CD4-positive, alpha-beta T cell treated with Interleukin-21 for 1 hour (primary cell): ENCODE data around the gene CMTR1.
"Not testable (repeated sequence)": the region's sequence is repeated elsewhere in the genome, so short reads cannot be mapped to it uniquely, and the experiment has no call there.

ENCODE experiments used
- DNase-seq: peaks from one replicate; pipeline ENCODE4 v3.0.0-alpha.2; 2020

The CMTR1 gene

DNA sequence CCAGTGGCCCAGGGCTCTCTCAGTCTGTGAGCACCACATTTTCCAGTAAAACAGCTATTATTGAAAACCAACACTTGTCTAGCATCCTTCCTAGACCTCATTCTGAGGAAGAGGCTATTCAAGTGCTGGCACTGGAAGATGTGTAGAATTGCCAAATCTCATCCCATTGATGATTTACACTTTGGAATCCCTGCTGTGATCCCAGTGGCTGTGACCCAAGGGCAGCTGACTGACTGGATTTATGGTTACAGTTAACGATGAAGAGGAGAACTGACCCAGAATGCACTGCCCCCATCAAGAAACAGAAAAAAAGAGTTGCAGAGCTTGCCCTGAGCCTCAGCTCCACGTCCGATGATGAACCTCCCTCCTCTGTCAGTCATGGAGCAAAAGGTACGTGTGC, 2.4 kb downstream of the CMTR1 start:
- DNase-seq = no peak

DNA sequence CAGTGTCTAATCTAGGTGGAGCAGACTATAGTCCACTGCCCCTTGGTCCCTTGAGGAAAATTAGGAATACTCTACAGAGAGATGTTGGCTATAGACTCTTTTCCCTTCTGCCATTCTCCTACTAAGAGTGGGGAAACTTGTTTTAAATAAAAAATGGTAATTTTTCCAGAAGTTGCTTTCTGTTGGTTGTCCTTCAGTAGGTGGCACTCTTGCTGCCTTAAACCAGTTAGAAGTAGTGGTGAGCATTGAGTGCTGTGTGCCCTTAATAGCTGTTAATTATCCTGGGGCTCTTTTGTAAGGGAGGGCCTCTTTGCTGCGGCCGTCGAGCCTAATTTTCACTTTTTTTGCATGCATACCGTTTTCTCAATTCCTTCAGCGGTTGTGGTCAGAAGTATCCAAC, 2.8 kb downstream of the CMTR1 start:
- DNase-seq = no peak

DNA sequence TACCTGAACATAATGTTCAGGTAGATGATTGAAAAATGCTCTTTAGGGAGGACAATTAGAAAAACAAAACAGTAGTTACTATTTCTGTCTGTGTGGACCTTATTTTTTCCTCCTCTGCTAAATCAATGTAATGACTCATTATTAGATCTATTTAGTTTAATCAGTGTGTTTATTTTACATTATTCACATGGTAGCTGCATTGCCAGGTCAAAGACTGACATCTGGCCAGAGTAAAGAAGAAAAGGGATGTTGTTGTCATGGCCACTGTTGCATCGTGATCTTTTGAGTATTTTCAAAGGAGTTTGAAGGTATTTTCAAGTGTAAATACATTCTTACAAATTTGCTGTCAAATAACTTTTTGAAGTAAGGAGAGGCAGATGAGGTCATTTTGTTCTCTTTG, 5.9 kb downstream of the CMTR1 start:
- DNase-seq = no peak

DNA sequence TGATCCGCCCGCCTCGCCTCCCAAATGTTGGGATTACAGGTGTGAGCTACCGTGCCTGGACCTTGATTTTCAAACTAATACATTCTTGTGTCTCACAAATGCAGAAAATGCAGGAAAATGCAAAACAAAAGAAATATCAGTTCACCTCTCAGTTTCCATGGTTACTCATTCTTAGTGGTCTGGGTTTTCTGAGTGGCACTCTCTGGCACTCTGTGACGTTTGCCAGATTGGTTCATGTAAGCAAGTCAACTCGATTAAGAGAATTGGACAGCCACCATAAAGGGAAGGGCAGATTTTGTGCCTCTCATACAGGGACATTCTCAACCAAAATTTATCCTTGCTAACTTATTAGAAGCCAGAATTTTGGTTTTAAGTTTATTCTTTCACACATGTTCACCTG, 8.6 kb downstream of the CMTR1 start:
- DNase-seq = no peak

DNA sequence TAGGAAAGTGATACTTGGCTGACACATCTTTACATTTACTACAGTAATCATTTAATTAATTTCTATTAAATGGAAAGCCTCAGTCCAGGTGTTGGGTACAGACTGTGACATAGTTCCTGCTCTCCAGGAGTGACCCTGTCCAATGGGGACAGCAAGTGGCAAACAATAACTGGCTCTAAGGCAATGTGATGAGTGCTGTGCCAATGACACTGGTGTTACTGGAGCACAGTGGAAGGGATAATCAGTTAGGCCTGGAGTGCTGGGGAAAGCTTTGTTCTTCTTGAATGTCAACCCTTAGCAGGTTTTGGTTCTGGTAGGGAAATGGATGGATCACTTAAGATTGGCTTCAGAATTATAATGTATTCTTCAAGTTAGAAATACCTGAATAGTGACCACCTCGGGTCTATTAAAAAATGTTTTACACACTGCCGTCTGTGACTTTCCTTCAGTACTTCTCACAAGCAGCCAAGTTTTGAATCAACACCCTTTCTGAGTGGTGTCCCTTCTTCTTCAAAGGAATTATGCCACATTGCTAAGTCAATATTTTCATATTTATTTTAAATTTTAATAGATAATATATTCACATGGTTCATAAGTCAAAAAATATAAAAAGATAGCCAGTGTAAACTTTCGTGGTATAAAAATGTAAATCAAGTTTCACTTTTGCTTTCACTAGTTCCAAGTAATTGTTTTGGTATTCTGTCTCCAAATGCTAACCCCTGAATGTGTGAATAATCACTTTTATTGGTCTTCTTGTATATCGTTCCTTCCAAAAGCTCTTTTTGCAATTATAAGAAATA, 9.6 kb downstream of the CMTR1 start:
- peak; percentile 21 for DNase-seq

DNA sequence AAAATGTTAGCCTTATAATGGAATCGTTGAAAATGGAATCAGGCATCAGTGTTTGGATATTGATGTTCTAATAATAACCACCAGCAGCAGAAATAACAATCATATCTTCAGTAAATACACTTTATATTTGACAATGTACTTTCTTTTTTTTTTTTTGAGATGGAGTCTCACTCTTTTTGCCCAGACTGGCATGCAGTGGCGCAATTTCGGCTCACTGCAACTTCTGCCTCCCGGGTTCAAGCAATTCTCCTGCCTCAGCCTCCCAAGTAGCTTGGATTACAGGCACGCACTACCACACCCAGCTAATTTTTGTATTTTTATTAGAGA, 10.2 kb downstream of the CMTR1 start:
- DNase-seq = not testable (repeated sequence)

DNA sequence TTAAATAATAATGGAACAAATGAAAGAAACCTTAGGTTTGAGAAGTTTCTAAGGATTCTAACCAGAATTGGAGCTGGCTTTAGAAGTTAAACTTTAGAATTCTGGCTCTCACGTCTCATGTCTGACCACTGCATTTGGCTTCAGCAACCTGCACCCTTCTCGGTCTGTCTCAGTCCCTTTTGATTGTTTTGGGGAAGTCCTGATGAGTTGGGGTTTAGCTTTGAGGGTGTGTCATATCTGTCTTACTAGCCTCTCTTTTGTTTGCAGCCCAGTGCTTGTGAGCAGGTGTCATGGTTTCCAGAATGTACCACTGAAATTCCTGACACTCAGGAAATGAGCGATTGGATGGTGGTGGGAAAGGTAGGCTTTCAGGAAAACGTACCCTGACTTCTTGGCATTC, 17.0 kb downstream of the CMTR1 start:
- no peak for DNase-seq

DNA sequence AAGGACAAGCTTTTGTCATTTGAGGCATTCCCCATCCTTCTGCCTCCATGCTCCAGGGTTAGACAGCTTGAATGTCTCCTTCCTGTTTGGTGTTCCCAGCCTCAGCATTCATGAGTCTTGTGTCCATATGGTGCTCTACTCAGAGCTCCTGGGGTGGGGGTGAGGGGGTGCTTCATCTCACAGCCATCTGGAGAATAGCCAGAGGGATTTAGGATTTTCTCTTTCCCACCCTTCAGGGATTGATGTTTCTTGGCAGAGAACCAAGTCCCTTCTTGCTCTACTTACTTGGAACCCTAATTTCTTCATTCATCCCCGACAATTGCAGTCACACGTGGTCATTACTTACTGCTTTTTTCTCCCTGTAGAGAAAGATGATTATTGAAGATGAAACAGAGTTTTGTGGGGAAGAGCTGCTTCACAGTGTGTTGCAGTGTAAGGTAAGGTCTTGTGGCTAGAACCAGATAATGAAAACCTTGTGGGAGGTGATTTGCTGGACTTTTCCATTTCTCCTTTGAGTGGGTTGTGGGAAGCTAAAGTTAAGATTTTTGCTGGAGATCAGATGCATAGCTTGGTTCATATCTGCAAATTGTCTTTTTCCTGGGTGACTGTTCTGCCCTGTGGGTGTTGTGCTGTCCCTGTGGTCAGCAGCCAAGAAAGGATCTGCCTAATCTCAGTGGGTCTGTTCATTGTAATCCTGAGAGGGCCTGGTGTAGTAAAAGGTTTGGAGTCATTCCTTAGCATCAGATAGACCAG, 18.6 kb downstream of the CMTR1 start:
- DNase-seq = no peak

DNA sequence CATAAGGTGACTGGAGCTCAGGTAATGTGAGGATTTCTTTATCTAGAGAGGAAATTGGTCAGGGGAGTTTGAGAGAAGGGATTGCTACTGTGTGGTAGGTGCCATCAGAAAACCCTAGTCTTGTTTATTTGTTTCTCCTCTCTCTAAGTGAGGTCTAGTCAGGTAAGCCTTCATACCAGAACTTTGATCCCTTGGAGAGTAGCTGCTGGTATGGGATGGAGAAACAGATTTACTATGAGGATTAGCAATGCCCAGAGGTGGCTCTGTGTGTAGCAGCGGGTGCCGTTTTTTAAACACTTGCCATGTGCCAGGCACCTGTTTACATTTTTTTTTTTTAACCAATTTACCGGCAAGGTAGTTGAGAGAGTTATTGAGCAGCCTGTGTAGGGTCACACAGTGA, 19.5 kb downstream of the CMTR1 start:
- DNase-seq = no peak

DNA sequence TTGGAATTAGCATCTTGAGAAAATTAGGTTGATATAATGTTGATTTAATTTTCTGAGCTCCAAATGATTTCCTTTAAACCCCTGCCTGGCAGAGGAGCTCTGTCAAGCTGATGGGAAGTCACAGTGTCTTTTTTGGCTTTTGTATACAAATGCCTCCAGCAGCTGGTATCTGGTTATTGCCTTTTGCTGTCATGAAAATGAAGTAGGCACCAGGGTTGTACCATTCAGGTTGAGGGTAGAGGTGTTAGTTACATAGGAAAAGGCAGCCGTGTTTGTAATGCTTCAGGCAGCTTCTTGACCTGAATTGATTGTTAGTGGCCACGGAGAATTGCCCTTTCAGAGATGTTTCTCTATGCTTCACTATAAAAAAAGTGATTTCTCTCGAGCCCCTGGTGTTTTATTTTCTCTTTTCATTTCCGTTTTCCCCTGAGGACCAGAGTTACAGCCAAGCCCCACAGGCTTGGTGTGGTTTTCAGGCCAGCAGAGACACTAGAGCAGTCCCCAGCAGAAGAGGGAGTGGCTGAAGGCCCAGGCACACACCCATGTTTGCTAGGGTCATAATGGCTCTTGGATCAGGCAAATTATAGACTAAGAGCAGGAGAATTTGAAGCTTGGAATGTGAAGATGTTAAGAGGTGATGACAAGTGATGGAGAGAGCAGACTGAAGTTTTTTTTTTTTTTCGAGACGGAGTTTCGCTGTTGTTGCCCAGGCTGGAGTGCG, 21.6 kb downstream of the CMTR1 start:
- no peak for DNase-seq

DNA sequence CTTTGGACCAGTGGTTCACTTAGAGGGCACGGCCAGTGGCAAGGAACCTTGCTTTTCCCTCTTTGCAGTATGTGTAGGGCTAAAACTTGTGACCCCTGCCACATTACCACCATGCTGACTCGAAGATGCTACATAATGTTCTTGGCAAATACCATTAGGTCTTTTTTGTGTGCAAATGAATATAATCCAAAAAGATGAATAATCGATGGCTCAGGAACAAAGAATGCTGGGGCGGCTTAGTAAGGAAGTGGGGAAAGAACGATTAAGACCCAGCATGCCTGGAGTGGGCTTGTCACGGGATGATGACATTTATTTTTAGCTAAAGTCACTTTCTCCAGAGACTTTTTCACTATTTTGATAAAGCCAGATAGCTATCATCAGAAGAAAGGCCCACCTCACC, 23.1 kb downstream of the CMTR1 start:
- no peak for DNase-seq

DNA sequence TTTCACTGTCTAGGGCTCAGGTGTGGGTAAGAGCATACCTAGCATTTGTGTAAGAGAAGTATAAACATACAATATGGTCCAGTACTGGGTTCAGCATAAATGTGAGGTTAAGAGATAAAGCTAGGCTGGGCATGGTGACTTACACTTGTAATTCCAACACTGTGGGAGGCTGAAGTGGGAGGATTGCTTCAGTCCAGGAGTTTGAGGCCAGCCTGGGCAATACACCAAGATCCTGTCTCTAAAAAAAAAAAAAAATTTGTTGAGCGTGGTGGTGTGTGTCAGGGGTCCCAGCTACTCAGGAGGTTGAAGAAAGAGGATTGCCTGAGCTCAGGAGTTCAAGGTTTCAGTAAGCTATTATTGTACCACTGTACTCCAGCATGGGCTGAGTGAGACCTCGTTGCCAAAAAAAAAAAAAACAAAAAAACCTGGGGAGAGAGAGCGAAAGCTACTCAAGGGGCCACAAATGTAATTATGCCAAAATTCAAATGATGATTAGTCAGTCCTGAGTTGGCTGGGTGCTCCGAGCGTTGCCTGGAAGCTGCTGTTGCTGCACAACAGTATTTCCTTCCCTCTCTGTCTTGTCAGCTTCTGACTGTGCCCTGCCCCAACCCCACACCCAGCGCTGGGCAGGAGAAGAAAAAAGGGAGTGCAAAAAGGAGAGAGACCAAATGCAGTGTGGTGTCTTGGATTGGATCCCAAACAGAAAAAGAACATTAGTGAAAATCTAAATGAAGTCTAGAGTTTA, 24.0 kb downstream of the CMTR1 start:
- no peak for DNase-seq

DNA sequence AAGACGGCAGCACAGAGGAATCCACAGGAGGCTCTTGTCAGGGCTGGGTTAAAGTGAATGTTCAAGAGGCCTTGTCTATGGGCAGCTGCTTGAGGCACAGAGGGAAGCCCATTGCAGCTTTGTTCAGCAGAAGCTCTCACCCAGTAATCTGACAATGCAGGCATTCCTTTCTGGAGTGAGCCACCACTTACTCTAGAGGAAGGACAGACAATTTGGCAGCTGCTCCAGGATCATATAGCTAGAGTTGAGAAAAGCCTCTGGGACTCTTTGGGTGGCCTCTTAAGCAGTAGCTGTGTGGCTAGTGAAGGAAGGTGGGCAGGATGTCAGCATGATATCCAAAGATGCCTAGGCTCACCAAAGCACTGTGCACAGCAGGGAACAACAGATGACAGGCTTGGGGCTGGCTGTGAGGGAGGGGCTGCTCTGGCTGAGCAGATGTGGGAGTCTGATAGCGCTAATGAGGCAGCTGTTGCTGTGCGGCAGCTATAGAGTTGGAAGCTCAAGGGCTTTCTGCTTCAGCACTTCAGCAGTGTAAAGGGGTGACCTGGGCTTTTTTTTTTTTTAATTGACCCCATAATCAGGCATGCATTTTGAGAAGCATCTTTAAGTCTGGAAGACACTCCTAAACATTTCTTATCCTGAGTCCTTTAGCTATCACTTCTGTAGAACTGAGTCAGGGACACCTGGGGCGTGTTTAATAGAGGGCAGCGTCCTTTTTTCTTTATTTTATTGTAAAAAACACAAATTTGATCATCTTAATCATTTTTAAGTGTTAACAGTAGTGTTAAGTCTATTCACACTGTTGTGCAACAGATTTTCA, 27.2 kb downstream of the CMTR1 start:
- DNase-seq = no peak

DNA sequence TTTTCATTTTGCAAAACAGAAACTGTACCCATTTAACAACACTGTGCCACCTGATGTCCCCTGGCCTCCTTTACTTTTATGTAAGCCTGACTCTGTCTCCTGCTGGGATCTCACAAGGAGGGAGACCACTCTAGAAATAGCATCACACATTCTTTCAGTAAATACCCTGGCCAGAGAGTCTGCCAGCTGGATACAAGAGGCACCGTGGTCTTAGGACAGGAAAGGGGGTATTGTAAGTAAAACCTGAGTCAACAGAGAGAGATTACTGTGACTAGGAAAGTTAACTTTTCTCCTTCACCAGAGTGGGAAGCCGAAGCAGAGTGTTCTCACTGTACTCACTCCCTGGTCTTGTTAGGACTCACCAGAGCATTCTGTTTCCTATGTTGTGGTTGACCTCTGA, 27.8 kb downstream of the CMTR1 start:
- no peak for DNase-seq

DNA sequence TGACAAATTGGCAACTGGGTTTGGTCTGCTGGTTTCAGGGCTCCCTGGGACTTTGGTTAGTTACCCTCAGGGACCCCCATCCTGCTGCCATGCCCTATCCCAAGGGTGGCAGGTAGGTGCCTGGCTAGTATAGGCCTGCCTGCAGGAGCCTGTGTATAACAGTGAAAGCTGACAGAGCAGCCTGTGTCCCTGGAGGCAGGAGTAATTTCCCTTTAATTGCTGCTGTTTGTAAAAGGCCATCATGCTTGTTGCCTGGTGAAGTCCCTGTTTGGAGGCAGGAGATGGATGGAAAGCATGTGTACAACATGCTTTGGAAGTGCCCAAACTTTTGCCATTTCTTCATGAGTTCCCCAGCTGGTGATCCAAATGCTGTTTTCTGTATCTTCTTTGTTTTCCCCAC, 30.1 kb downstream of the CMTR1 start:
- DNase-seq = no peak

DNA sequence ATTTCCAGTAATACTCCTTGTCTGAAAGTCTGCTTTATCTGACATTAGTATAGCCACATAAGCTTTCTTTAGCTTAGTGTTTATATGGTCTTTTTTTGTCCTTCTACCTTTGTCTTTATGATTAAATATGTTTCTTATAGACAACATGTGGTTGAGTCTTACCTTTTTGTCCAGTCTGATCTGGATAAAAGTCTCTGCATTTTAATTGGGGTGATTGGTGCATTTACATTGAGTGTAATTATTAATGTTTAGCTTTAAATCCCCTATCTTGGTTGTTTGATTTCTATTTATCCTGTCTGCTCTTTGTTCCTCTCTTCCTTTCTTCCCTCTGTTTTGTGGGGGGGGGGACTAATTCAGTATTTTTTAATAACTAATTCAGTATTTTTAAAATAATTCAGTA, 34.7 kb downstream of the CMTR1 start:
- no peak for DNase-seq

DNA sequence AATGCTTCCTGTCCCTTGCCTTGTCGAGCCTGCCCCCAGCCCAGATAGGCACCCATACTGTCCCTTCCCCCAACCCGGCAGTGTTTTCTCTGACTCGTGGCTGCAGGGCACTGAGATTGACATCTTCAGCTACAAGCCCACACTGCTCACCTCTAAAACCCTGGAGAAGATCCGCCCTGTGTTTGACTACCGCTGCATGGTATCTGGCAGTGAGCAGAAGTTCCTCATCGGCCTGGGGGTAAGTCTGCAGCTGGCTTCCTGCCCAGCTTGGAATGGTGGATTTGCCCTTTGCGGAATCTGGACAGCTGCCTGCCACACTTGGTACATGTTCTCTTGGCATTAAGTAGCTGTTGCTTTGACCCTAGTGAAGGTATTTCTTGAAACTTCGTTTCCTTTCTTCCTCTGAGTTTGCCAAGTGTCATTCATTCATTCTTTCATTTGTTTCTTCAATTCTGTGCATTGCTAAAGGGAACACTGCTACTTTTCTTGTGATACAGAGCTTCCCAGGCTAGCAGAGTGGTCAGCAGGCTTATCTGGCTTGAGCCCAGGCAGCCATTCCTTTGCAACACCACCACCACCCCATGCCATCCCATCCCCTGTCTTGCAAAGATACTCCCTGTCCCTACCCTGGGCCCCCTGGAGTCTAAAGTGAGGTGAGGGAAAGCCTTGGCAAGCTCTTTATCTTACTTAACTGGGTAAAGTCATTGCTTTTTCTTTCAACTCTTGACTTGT, 40.5 kb downstream of the CMTR1 start:
- DNase-seq = no peak

DNA sequence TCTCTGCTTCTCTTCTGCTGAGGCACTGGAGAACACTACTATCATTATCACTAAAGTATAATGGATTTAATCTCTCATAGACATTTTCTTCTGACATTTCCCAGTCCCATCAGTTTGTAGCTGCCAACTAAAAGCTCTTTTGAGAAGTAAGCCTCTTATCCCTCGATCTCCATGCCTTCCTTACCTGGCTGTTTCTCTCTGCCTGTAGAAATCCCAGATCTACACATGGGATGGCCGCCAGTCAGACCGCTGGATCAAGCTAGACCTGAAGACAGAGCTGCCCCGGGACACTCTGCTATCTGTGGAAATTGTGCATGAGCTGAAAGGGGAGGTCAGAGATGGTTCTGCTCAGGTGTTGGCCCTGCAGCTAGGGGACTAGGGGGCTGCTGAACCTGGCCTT, 41.3 kb downstream of the CMTR1 start:
- no peak for DNase-seq

DNA sequence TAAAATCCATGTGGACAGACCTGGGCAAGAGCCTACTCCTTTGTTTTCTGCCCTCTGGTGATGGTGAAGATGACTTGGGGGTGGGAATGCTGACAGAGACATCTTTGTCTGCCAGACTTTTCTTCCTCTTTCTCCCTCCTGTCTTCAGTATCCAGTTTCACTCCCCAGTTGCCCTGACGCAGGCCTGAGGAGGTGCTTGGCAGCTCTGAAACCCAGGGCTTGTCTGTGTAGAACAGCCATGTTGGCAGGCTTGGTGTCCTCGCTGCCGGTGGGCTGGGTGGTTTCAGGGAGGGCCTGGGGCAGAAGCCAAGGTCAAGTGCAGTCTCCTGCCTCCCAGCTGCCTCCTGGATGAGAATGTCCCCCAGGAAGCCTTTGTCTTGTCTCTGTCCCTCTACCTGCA, 44.2 kb downstream of the CMTR1 start:
- DNase-seq = no peak

DNA sequence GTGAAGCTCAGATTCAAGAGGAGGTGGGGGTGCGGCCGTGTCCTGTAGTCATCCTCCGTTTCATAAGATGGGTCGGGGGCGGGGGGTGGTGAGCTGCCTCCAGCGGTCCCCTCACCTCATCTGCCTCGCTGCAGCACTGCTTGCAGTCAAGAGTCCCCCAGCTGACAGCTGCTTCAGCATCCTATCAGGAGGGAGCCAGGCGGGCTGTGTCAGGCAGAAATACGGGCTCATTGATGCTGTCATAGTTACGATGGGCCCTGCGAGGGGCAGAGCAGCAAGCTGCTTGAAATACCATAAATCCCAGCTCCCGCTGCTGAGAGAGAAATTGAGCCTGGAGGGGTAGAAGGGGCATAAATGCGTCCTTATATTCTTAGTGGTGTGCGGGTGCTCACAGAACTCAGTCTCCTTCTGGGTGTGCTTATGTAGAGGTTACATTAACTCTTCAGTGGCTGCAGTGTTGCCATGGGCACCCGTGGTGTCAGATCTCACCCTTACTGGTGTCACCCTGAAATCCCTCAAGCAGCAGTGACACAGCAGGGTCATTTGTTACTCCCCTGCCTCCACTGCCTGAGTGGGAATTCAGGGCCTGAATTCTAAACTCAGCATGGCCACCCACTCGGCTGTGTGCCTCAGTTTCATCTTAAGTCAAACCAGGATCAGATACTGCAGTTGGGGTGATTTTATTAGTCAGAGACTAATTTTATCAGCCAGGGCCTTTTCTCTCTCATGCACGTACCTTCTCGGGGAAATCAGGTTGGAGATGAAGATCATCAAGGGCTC, 44.8 kb downstream of the CMTR1 start:
- no peak for DNase-seq

DNA sequence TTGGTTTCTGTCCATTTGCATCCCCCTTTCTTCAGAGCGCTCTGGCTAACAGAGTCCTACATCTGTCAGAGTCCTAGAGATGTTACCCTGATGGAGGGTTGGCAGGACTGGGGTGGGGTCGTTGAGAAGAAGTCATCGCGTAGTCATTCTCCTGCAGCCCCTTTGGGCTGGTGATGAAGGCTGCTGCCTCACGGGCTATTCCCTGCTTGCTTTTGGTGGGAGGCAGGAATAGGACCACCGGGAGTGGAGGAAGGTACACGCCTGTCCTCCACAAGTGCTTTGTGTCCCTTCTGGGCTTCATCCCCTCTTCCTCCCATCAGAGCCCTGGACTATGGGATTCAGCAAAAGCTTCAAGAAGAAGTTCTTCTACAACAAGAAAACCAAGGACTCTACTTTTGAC, 45.8 kb downstream of the CMTR1 start:
- no peak for DNase-seq
